ENCODE measurements around the gene PRR14L.

DNA sequence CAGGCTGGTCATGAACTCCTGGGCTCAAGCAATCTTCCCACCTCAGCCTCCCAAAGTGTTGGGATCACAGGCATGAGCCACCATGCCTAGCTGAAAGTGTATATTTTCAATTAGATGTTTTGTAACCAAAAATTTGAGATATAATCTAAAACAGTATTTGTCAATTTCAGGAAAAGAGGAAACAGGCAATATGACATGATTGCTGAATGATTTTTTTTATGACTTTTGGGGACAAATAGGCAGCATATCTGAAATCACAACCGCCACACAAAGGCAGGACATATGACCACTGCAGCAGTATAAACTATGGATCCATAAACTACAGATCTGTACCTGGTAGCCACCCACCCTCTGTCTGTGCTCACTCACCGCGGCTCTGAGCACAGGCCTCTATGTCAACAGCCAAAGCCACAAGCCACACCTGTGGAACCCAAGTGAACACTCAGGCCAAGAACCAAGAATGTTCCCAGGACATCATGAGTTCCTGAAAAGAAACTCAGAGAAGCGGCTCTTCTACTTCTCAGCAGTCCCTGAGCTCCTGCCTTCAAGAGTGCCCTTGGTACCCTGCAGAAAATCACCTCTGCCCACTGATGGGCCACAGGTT is 110.4 kb downstream of the PRR14L start:
- TF ChIP-seq EZH2 (IDR thresholded peaks at IDR 0.05; ENCODE audit: insufficient read depth, poor library complexity, severe bottlenecking) (no peak), EZH2phosphoT487 (IDR thresholded peaks at IDR 0.05; ENCODE audit: insufficient read depth, low read depth) (no peak)

Data from GM23248 (cell line).